ENCODE measurements around the gene SHISA5. TPM values are rescaled to one million over a fixed set of nuclear protein-coding genes. Genes with fewer than 3 reads are reported as not detected.
"Not testable (repeated sequence)": the region's sequence is repeated elsewhere in the genome, so short reads cannot be mapped to it uniquely, and the experiment has no call there.

The SHISA5 gene
- total RNA-seq, 1 experiment from 2014 or later: 104 TPM

DNA sequence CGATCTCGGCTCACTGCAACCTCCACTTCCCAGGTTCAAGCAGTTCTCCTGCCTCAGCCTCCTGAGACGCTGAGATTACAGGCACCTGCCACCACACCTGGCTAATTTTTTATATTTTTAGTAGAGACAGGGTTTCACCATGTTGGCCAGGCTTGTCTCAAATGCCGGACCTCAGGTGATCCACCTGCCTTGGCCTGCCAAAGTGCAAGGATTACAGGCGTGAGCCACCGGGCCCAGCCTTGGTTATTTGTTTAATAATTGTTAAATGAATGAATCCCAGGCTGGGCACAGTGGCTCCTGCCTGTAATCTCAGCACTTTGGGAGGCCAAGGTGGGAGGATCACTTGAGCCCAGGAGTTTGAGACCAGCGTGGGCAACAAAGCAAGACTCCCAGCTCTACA lies 42.2 kb downstream of the SHISA5 start:
- RAD21 ChIA-PET (ENCODE audit: low non-redundant PET in 1 of 2, low total read pairs in 2 of 2, uncharacterized antibody in 2 of 2, unreplicated experiment in 2 of 2); H2AFZ ChIP-seq (ENCODE audit: low read depth, low read length, poor library complexity, severe bottlenecking); H3K27me3 ChIP-seq (ENCODE audit: insufficient read depth, low read length); DNase-seq (ENCODE audit: low read depth, low spot score); intact Hi-C loops (cut with micrococcal nuclease); H4K20me1 ChIP-seq (ENCODE audit: insufficient read depth); H3K4me3 ChIP-seq (replicated peaks in 1 of 2; ENCODE audit: low read depth in 1 of 2, low read length in 2 of 2); H3K9me2 ChIP-seq (ENCODE audit: insufficient read depth); H3K9ac ChIP-seq (ENCODE audit: low read length); H3K79me2 ChIP-seq (ENCODE audit: insufficient read depth, low read length); ATAC-seq; H3K9me3 ChIP-seq (ENCODE audit: control insufficient read depth in 1 of 2, insufficient read depth in 1 of 2, low read depth in 1 of 2, low read length in 2 of 2); H3K4me2 ChIP-seq (ENCODE audit: low read length); CTCF ChIA-PET; H3K27ac ChIP-seq (ENCODE audit: low read depth, low read length); BruUV-seq (replicated peaks): not testable (repeated sequence)
- H3K4me1 ChIP-seq (ENCODE audit: control insufficient read depth in 1 of 2, insufficient read depth in 2 of 2, low read length in 2 of 2): peaks cover 11 to 20% of the 10 kb centered on the region in 2 experiments
- POLR2A ChIA-PET: interaction anchor here (1.1 kb wide), 1 partner anchor 94 kb away, joined by 3 read pairs; no protein-coding TSS in a partner anchor
- peaks cover 31 to 37% of the 10 kb centered on the region in 2 experiments for H3K36me3 ChIP-seq (ENCODE audit: control insufficient read depth in 1 of 2, insufficient read depth in 2 of 2, low read length in 2 of 2)

- CTCF ChIA-PET: no interaction called here
- H3K4me3 ChIP-seq (replicated peaks in 1 of 2; ENCODE audit: low read depth in 1 of 2, low read length in 2 of 2): no peak overlapping the region
- TF ChIP-seq CEBPB (IDR thresholded peaks at IDR 0.05; ENCODE audit: low read depth) (no peak), ZNF274 (IDR thresholded peaks at IDR 0.05; ENCODE audit: low read depth, low read length) (no peak), ATF3 (IDR thresholded peaks at IDR 0.05) (no peak), SP1 (IDR thresholded peaks at IDR 0.05; ENCODE audit: low read depth) (no peak), EZH2 (IDR thresholded peaks at IDR 0.05) (no peak), RAD21 (IDR thresholded peaks at IDR 0.05; ENCODE audit: low read depth) (no peak), EZH2phosphoT487 (IDR thresholded peaks at IDR 0.05; ENCODE audit: borderline replicate concordance) (no peak), FOSL1 (IDR thresholded peaks at IDR 0.05; ENCODE audit: low read depth) (no peak), SIN3A (IDR thresholded peaks at IDR 0.05; ENCODE audit: low read depth) (no peak), EGR1 (IDR thresholded peaks at IDR 0.05; ENCODE audit: low read depth) (no peak), TCF7L2 (IDR thresholded peaks at IDR 0.05; ENCODE audit: borderline replicate concordance, extremely low read depth, insufficient read depth, insufficient read length) (no peak), JUND (IDR thresholded peaks at IDR 0.05) (no peak), SRF (IDR thresholded peaks at IDR 0.05; ENCODE audit: low read depth) (no peak), POLR2A (IDR thresholded peaks at IDR 0.05; ENCODE audit: borderline replicate concordance, extremely low read depth, insufficient read depth, insufficient read length) (no peak), CBX3 (IDR thresholded peaks at IDR 0.05; ENCODE audit: low read depth) (no peak)
- TF ChIP-seq, protein P1, sequence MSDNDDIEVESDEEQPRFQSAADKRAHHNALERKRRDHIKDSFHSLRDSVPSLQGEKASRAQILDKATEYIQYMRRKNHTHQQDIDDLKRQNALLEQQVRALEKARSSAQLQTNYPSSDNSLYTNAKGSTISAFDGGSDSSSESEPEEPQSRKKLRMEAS (IDR thresholded peaks at IDR 0.05): no peak
- TF ChIP-seq, protein P2, sequence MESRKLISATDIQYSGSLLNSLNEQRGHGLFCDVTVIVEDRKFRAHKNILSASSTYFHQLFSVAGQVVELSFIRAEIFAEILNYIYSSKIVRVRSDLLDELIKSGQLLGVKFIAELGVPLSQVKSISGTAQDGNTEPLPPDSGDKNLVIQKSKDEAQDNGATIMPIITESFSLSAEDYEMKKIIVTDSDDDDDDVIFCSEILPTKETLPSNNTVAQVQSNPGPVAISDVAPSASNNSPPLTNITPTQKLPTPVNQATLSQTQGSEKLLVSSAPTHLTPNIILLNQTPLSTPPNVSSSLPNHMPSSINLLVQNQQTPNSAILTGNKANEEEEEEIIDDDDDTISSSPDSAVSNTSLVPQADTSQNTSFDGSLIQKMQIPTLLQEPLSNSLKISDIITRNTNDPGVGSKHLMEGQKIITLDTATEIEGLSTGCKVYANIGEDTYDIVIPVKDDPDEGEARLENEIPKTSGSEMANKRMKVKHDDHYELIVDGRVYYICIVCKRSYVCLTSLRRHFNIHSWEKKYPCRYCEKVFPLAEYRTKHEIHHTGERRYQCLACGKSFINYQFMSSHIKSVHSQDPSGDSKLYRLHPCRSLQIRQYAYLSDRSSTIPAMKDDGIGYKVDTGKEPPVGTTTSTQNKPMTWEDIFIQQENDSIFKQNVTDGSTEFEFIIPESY (IDR thresholded peaks at IDR 0.05; ENCODE audit: extremely low read depth, insufficient replicate concordance, low read length): no peak
- TF ChIP-seq, protein P3, sequence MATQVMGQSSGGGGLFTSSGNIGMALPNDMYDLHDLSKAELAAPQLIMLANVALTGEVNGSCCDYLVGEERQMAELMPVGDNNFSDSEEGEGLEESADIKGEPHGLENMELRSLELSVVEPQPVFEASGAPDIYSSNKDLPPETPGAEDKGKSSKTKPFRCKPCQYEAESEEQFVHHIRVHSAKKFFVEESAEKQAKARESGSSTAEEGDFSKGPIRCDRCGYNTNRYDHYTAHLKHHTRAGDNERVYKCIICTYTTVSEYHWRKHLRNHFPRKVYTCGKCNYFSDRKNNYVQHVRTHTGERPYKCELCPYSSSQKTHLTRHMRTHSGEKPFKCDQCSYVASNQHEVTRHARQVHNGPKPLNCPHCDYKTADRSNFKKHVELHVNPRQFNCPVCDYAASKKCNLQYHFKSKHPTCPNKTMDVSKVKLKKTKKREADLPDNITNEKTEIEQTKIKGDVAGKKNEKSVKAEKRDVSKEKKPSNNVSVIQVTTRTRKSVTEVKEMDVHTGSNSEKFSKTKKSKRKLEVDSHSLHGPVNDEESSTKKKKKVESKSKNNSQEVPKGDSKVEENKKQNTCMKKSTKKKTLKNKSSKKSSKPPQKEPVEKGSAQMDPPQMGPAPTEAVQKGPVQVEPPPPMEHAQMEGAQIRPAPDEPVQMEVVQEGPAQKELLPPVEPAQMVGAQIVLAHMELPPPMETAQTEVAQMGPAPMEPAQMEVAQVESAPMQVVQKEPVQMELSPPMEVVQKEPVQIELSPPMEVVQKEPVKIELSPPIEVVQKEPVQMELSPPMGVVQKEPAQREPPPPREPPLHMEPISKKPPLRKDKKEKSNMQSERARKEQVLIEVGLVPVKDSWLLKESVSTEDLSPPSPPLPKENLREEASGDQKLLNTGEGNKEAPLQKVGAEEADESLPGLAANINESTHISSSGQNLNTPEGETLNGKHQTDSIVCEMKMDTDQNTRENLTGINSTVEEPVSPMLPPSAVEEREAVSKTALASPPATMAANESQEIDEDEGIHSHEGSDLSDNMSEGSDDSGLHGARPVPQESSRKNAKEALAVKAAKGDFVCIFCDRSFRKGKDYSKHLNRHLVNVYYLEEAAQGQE (IDR thresholded peaks at IDR 0.05; ENCODE audit: low read depth): no peak
These were observed 43.5 kb downstream of the SHISA5 start for GRCh38 chr3:48460517-48460902.

More at GRCh38 chr3:48460517-48460902, 43.5 kb downstream of the SHISA5 start:
- Histone ChIP-seq H4K20me1 (ENCODE audit: insufficient read depth) (no peaks in the 10 kb centered on the region), H3K36me3 (ENCODE audit: control insufficient read depth in 1 of 2, insufficient read depth in 2 of 2, low read length in 2 of 2) (peaks cover 40 to 43% of the 10 kb centered on the region in 2 experiments), H3K27ac (ENCODE audit: low read depth, low read length) (no peak overlapping the region), H3K9ac (ENCODE audit: low read length) (no peak overlapping the region), H3K4me1 (ENCODE audit: control insufficient read depth in 1 of 2, insufficient read depth in 2 of 2, low read length in 2 of 2) (peaks cover 4 to 7% of the 10 kb centered on the region in 2 experiments; a peak in 3 of 4 replicates), H2AFZ (ENCODE audit: low read depth, low read length, poor library complexity, severe bottlenecking) (no peak overlapping the region), H3K79me2 (ENCODE audit: insufficient read depth, low read length) (no peaks in the 10 kb centered on the region), H3K4me2 (ENCODE audit: low read length) (no peak overlapping the region), H3K9me2 (ENCODE audit: insufficient read depth) (no peaks in the 10 kb centered on the region), H3K9me3 (ENCODE audit: control insufficient read depth in 1 of 2, insufficient read depth in 1 of 2, low read depth in 1 of 2, low read length in 2 of 2) (no peaks in the 10 kb centered on the region), H3K27me3 (ENCODE audit: insufficient read depth, low read length) (no peaks in the 10 kb centered on the region)
- ChIA-PET POLR2A (no interaction called here), RAD21 (ENCODE audit: low non-redundant PET in 1 of 2, low total read pairs in 2 of 2, uncharacterized antibody in 2 of 2, unreplicated experiment in 2 of 2) (no interaction called here)
- intact Hi-C loops (cut with micrococcal nuclease): no loop called here
- no peak for DNase-seq (ENCODE audit: low read depth, low spot score)
- BruUV-seq (replicated peaks): no TSS peak
- ATAC-seq: no peak
